IMR-90 (cell line): ENCODE data around the gene PTPN5. TPM values are rescaled to one million over a fixed set of nuclear protein-coding genes. Genes with fewer than 3 reads are reported as not detected.

Source experiments
- ATAC-seq: fragments of 200-7000 bp; cut with Tn5 transposase; 2 replicates; pipeline ENCODE4 v1.9.1; 2020; ENCODE audit warnings: low read depth, mild to moderate bottlenecking, moderate library complexity
- BruUV-seq: library from RNA; stranded (reverse); fragments of 400-500 nt; replicated peaks from 2 replicates; lab custom pipeline; 2021; lab: Mats Ljungman, UMichigan
- CTCF ChIA-PET: fragments of 300-600 bp; formaldehyde crosslinking; extraction: SDS; loops from one replicate; lab custom pipeline; 2021; ENCODE audit warnings: antibody characterized with exemption; lab: Yijun Ruan, JAX
- POLR2A ChIA-PET: fragments of 300-600 bp; sonication (Branson Sonifier 250); formaldehyde crosslinking; loops from one replicate; lab custom pipeline; 2022; ENCODE audit warnings: antibody characterized with exemption; ENCODE audit not compliant: unreplicated experiment; lab: Charles Lee
- DNase-seq: peaks from one replicate; pipeline ENCODE4 v3.0.0; 2013
- H2AFZ ChIP-seq: replicated peaks from 2 replicates; pipeline ENCODE3; 2013; ENCODE audit warnings: low read length, mild to moderate bottlenecking; ENCODE audit not compliant: poor library complexity
- H2AK5ac ChIP-seq: 2 replicates; pipeline ENCODE4 v1.6.1; 2013; ENCODE audit warnings: low read depth, low read length, inconsistent platforms
- H2AK9ac ChIP-seq: replicated peaks from 2 replicates; pipeline ENCODE3; 2013; ENCODE audit warnings: mild to moderate bottlenecking, low read depth, low read length, moderate library complexity; ENCODE audit not compliant: poor library complexity
- H2BK120ac ChIP-seq: 2 replicates; pipeline ENCODE4 v1.6.1; 2013; ENCODE audit warnings: low read depth, low read length, inconsistent platforms
- H2BK15ac ChIP-seq: 3 replicates; pipeline ENCODE4 v1.6.1; 2013; ENCODE audit warnings: low read depth, low read length, inconsistent platforms
- H2BK20ac ChIP-seq: 2 replicates; pipeline ENCODE4 v1.6.1; 2013; ENCODE audit warnings: low read depth, mild to moderate bottlenecking, inconsistent platforms, low read length, moderate library complexity
- H2BK5ac ChIP-seq: 2 replicates; pipeline ENCODE4 v1.6.1; 2013; ENCODE audit warnings: mild to moderate bottlenecking, low read depth, low read length, inconsistent platforms; ENCODE audit not compliant: poor library complexity, severe bottlenecking
- H3K14ac ChIP-seq: replicated peaks from 2 replicates; pipeline ENCODE4 v1.6.1; 2013; ENCODE audit warnings: low read depth, low read length, inconsistent platforms
- H3K18ac ChIP-seq: 2 replicates; pipeline ENCODE4 v1.6.1; 2013; ENCODE audit warnings: low read depth, low read length, control low read depth
- H3K23ac ChIP-seq: 2 replicates; pipeline ENCODE4 v1.6.1; 2013; ENCODE audit warnings: low read depth, low read length, inconsistent platforms
- H3K27ac ChIP-seq: 2 replicates; pipeline ENCODE4 v1.5.1; 2013; ENCODE audit warnings: mild to moderate bottlenecking, control low read depth, low read length; ENCODE audit not compliant: insufficient read depth
- H3K27me3 ChIP-seq: 2 replicates; pipeline ENCODE4 v1.6.1; 2013; ENCODE audit warnings: low read length; ENCODE audit not compliant: control insufficient read depth, insufficient read depth
- H3K36me3 ChIP-seq: 2 replicates; pipeline ENCODE4 v1.6.1; 2013; ENCODE audit warnings: low read length, mixed read lengths; ENCODE audit not compliant: control insufficient read depth, insufficient read depth
- H3K4ac ChIP-seq: 2 replicates; pipeline ENCODE4 v1.6.1; 2013; ENCODE audit warnings: low read depth, low read length, inconsistent platforms
- H3K4me1 ChIP-seq: 2 replicates; pipeline ENCODE4 v1.6.1; 2013; ENCODE audit warnings: low read length, mixed read lengths; ENCODE audit not compliant: control insufficient read depth, insufficient read depth
- H3K4me2 ChIP-seq: 2 replicates; pipeline ENCODE4 v1.6.1; 2013; ENCODE audit warnings: low read depth, mild to moderate bottlenecking, control low read depth, low read length, moderate library complexity
- H3K4me3 ChIP-seq: 2 replicates; pipeline ENCODE4 v1.5.1; 2013; ENCODE audit warnings: low read depth, mild to moderate bottlenecking, control low read depth, low read length, moderate library complexity; ENCODE audit not compliant: insufficient read depth
- H3K56ac ChIP-seq: 2 replicates; pipeline ENCODE4 v1.6.1; 2013; ENCODE audit warnings: low read length, inconsistent platforms; ENCODE audit not compliant: insufficient read depth; ENCODE audit errors: extremely low read depth
- H3K79me1 ChIP-seq, 2 experiments: 2 replicates each; pipeline ENCODE4 v1.6.1; 2013; ENCODE audit warnings: low read length in 2 of 2, inconsistent platforms in 1 of 2, low read depth in 1 of 2
- H3K9ac ChIP-seq: 2 replicates; pipeline ENCODE4 v1.6.1; 2013; ENCODE audit warnings: low read depth, low read length, control low read depth
- H3K9me1 ChIP-seq: 2 replicates; pipeline ENCODE4 v1.6.1; 2013; ENCODE audit warnings: low read length, inconsistent platforms; ENCODE audit not compliant: insufficient read depth
- H3K9me3 ChIP-seq: 2 replicates; pipeline ENCODE4 v1.6.1; 2013; ENCODE audit warnings: low read length; ENCODE audit not compliant: control insufficient read depth, insufficient read depth
- H4K20me1 ChIP-seq: 2 replicates; pipeline ENCODE4 v1.6.1; 2013; ENCODE audit warnings: low read length, inconsistent platforms; ENCODE audit not compliant: insufficient read depth
- H4K5ac ChIP-seq: 2 replicates; pipeline ENCODE4 v1.6.1; 2013; ENCODE audit warnings: mild to moderate bottlenecking, low read depth, low read length, control low read depth
- H4K8ac ChIP-seq, 2 experiments: 2 replicates each; pipeline ENCODE4 v1.6.1; 2013; ENCODE audit warnings: low read depth in 2 of 2, low read length in 2 of 2, control low read depth in 1 of 2, inconsistent platforms in 1 of 2
- H4K91ac ChIP-seq: 2 replicates; pipeline ENCODE4 v1.6.1; 2013; ENCODE audit warnings: low read depth, low read length, inconsistent platforms; ENCODE audit not compliant: insufficient read depth
- ELK1 ChIP-seq: fragments of 150-350 bp; IDR thresholded peaks from 2 replicates; pipeline ENCODE4 v1.6.1; 2016; ENCODE audit warnings: low read depth, mild to moderate bottlenecking, low read length, moderate library complexity, borderline replicate concordance
- MAFK ChIP-seq: IDR thresholded peaks from 2 replicates; pipeline ENCODE4 v1.6.1; 2012; ENCODE audit warnings: low read depth, low read length, improper control_type of control experiment
- MAZ ChIP-seq: IDR thresholded peaks from 2 replicates; pipeline ENCODE4 v1.6.1; 2012; ENCODE audit warnings: low read depth, mild to moderate bottlenecking, low read length, improper control_type of control experiment, moderate library complexity, borderline replicate concordance
- NFE2L2 ChIP-seq: fragments of 150-350 bp; IDR thresholded peaks from 2 replicates; pipeline ENCODE4 v1.6.1; 2016; ENCODE audit warnings: low read depth, mild to moderate bottlenecking, low read length
- WGBS, 2 experiments: methylation state at CpG; one replicate each; pipeline versions ENCODE4 v1.1.5 to v1.1.7; 2013; ENCODE audit warnings: missing lambda C conversion rate in 2 of 2; ENCODE audit not compliant: insufficient read length in 1 of 2; ENCODE audit errors: extremely low coverage in 2 of 2; 5-methylcytosine and 5-hydroxymethylcytosine counted together
- dilution Hi-C: fragments of 300-500 bp; cut with HindIII; formaldehyde crosslinking; loops from one replicate; pipeline ENCODE4 v1.14.3; 2018; ENCODE audit warnings: low sequenced_read_pairs; ENCODE audit not compliant: unreplicated experiment
- in situ Hi-C: fragments of 300-500 bp; cut with MboI; formaldehyde crosslinking; loops from 3 replicates; pipeline ENCODE4 v1.14.3; 2019; ENCODE audit warnings: low sequenced_read_pairs, inconsistent platforms, mixed read lengths
- intact Hi-C: fragments of 100-400 bp; cut with micrococcal nuclease; formaldehyde crosslinking; loops from 2 replicates; pipeline ENCODE4 v1.10.0; 2022
- polyA plus RNA-seq, 3 experiments: library from polyadenylated mRNA; depleted of rRNA; stranded (reverse); fragments of >200 nt; gene quantifications; 2 replicates each; pipeline ENCODE4 v1.2.3, GENCODE V29; 2012; ENCODE audit warnings: low replicate concordance in 1 of 3
- total RNA-seq: library from RNA; depleted of rRNA; stranded (reverse); fragments of >200 nt; gene quantifications from 2 replicates; pipeline ENCODE4 v1.2.3, GENCODE V29; 2012
- TF ChIP-seq, protein P1 (sequence below): conservative IDR thresholded peaks from 2 replicates; pipeline ENCODE4 v1.5.1; 2012; ENCODE audit warnings: mild to moderate bottlenecking, low read depth, low read length, improper control_type of control experiment
- TF ChIP-seq, protein P2 (sequence below): fragments of 150-350 bp; IDR thresholded peaks from 2 replicates; pipeline ENCODE4 v1.6.1; 2017; ENCODE audit warnings: mild to moderate bottlenecking, antibody characterized with exemption, low read length, low read depth

PTPN5 gene
- total and polyA plus RNA-seq, 2 of the 4 experiments (the other 2 are of a cell fraction), result not detected

- no peak overlapping the region for H2AFZ ChIP-seq
- H2BK15ac ChIP-seq, result no peak overlapping the region
- TF ChIP-seq ELK1, result no peak
- TF ChIP-seq, protein P1, sequence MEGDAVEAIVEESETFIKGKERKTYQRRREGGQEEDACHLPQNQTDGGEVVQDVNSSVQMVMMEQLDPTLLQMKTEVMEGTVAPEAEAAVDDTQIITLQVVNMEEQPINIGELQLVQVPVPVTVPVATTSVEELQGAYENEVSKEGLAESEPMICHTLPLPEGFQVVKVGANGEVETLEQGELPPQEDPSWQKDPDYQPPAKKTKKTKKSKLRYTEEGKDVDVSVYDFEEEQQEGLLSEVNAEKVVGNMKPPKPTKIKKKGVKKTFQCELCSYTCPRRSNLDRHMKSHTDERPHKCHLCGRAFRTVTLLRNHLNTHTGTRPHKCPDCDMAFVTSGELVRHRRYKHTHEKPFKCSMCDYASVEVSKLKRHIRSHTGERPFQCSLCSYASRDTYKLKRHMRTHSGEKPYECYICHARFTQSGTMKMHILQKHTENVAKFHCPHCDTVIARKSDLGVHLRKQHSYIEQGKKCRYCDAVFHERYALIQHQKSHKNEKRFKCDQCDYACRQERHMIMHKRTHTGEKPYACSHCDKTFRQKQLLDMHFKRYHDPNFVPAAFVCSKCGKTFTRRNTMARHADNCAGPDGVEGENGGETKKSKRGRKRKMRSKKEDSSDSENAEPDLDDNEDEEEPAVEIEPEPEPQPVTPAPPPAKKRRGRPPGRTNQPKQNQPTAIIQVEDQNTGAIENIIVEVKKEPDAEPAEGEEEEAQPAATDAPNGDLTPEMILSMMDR, result no peak
- no peak for TF ChIP-seq MAZ
- no peak for TF ChIP-seq NFE2L2
- no peak for TF ChIP-seq MAFK
- TF ChIP-seq, protein P2, sequence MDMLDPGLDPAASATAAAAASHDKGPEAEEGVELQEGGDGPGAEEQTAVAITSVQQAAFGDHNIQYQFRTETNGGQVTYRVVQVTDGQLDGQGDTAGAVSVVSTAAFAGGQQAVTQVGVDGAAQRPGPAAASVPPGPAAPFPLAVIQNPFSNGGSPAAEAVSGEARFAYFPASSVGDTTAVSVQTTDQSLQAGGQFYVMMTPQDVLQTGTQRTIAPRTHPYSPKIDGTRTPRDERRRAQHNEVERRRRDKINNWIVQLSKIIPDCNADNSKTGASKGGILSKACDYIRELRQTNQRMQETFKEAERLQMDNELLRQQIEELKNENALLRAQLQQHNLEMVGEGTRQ, result no peak
- H3K14ac ChIP-seq, result no peak overlapping the region
- no peaks in the 10 kb centered on the region for H4K20me1 ChIP-seq
- intact Hi-C loops (no loop called here), in situ Hi-C loops (no loop called here), dilution Hi-C loops (no loop called here)
- H3K56ac ChIP-seq, result no peak overlapping the region
- no peak overlapping the region for H3K4me3 ChIP-seq
- ATAC-seq (no peak), DNase-seq (no peak)
- ChIA-PET CTCF (no interaction called here), POLR2A (no interaction called here)
- no peak overlapping the region for H2BK20ac ChIP-seq
- H3K23ac ChIP-seq, result no peak overlapping the region
- no peak overlapping the region for H2BK120ac ChIP-seq
- no peaks in the 10 kb centered on the region for H3K9me1 ChIP-seq
- no peak overlapping the region for H2BK5ac ChIP-seq
- H3K4ac ChIP-seq, result no peak overlapping the region
- H3K4me1 ChIP-seq, result no peaks in the 10 kb centered on the region
- no peak overlapping the region for H2AK5ac ChIP-seq
- no peak overlapping the region for H3K18ac ChIP-seq
- no TSS peak for BruUV-seq
- H3K9ac ChIP-seq, result no peak overlapping the region
- 33% methylated on average over 1 of the region's 8 CpGs; no CpG with 5 or more reads in 1 of the 2 experiments for WGBS, 2 experiments
- H3K79me1 ChIP-seq, result no peaks in the 10 kb centered on the region
- H4K5ac ChIP-seq, result no peak overlapping the region
- no peak overlapping the region for H3K4me2 ChIP-seq
- no peak overlapping the region for H2AK9ac ChIP-seq
- no peak overlapping the region for H4K8ac ChIP-seq
- H3K27ac ChIP-seq, result no peak overlapping the region
- H3K36me3 ChIP-seq, result no peaks in the 10 kb centered on the region
- peaks cover 36% of the 10 kb centered on the region for H3K27me3 ChIP-seq
- no peaks in the 10 kb centered on the region for H3K9me3 ChIP-seq
- H4K91ac ChIP-seq, result no peak overlapping the region
These were observed 18.5 kb downstream of the PTPN5 start for GRCh38 chr11:18773104-18773503.
